ENCODE measurements around the gene SCN1B. TPM values are rescaled to one million over a fixed set of nuclear protein-coding genes. Genes with fewer than 3 reads are reported as not detected.

The SCN1B gene
- total RNA-seq, 2 donors from 2014 or later, result 1.4 to 1.5 TPM

- no peak overlapping the region for H3K9ac ChIP-seq (ENCODE audit: extremely low read depth, low read length, poor library complexity, severe bottlenecking)
- H3K4me3 Mint-ChIP-seq, result no peak overlapping the region
- TF ChIP-seq CTCF (conservative IDR thresholded peaks at IDR 0.05), result no peak
- H3K4me3 ChIP-seq (ENCODE audit: low read length), result no peak overlapping the region
- no peaks in the 10 kb centered on the region for H3K36me3 ChIP-seq (ENCODE audit: control insufficient read depth, insufficient read depth, low read length)
- no peaks in the 10 kb centered on the region for H3K9me3 Mint-ChIP-seq
- peaks cover 38% of the 10 kb centered on the region for H3K27me3 ChIP-seq (ENCODE audit: control insufficient read depth, insufficient read depth, low read length, poor library complexity, severe bottlenecking)
- H3K36me3 Mint-ChIP-seq (ENCODE audit: low read depth), result no peaks in the 10 kb centered on the region
- no peaks in the 10 kb centered on the region for H3K4me1 ChIP-seq (ENCODE audit: control insufficient read depth, insufficient read depth, low read length)
- H3K27ac Mint-ChIP-seq, result no peak overlapping the region
- WGBS, 2 experiments (ENCODE audit: insufficient coverage in 1 of 2, insufficient read length in 1 of 2), result 91 to 94% methylated on average over 3 to 17 of the region's 17 CpGs
- peaks cover 6% of the 10 kb centered on the region for H3K4me1 Mint-ChIP-seq
- H3K27me3 Mint-ChIP-seq (ENCODE audit: insufficient read depth), result peaks cover 34% of the 10 kb centered on the region
- no peak overlapping the region for H3K27ac ChIP-seq (ENCODE audit: low read depth, low read length)
- no peaks in the 10 kb centered on the region for H3K9me3 ChIP-seq (ENCODE audit: control insufficient read depth, low read length)
- DNase-seq, result no peak
These were observed 3.8 kb downstream of the SCN1B start for GRCh38 chr19:35034005-35034502.

GRCh38 chr19:35034588-35035382 lies 4.5 kb downstream of the SCN1B start:
- peaks cover 31% of the 10 kb centered on the region for H3K27me3 Mint-ChIP-seq (ENCODE audit: insufficient read depth)
- no peak for TF ChIP-seq CTCF (conservative IDR thresholded peaks at IDR 0.05)
- DNase-seq, result no peak
- H3K9ac ChIP-seq (ENCODE audit: extremely low read depth, low read length, poor library complexity, severe bottlenecking), result no peak overlapping the region
- H3K27me3 ChIP-seq (ENCODE audit: control insufficient read depth, insufficient read depth, low read length, poor library complexity, severe bottlenecking), result peaks cover 35% of the 10 kb centered on the region
- H3K4me3 ChIP-seq (ENCODE audit: low read length), result no peak overlapping the region
- H3K9me3 Mint-ChIP-seq, result no peaks in the 10 kb centered on the region
- H3K27ac Mint-ChIP-seq, result no peak overlapping the region
- WGBS, 2 experiments (ENCODE audit: insufficient coverage in 1 of 2, insufficient read length in 1 of 2), result 93 to 98% methylated on average over 6 to 16 of the region's 17 CpGs
- H3K4me1 ChIP-seq (ENCODE audit: control insufficient read depth, insufficient read depth, low read length), result no peaks in the 10 kb centered on the region
- H3K4me1 Mint-ChIP-seq, result peaks cover 6% of the 10 kb centered on the region
- H3K4me3 Mint-ChIP-seq, result no peak overlapping the region
- no peaks in the 10 kb centered on the region for H3K36me3 ChIP-seq (ENCODE audit: control insufficient read depth, insufficient read depth, low read length)
- H3K36me3 Mint-ChIP-seq (ENCODE audit: low read depth), result no peaks in the 10 kb centered on the region
- no peaks in the 10 kb centered on the region for H3K9me3 ChIP-seq (ENCODE audit: control insufficient read depth, low read length)
- H3K27ac ChIP-seq (ENCODE audit: low read depth, low read length), result no peak overlapping the region

GRCh38 chr19:35037716-35038622 lies 7.7 kb downstream of the SCN1B start:
- DNase-seq, result no peak
- Mint-ChIP-seq H3K4me1 (peaks cover 19% of the 10 kb centered on the region), H3K4me3 (no peak overlapping the region), H3K27me3 (ENCODE audit: insufficient read depth) (peaks cover 10% of the 10 kb centered on the region), H3K9me3 (no peaks in the 10 kb centered on the region), H3K36me3 (ENCODE audit: low read depth) (no peaks in the 10 kb centered on the region), H3K27ac (no peak overlapping the region)
- 83 to 90% methylated on average over 9 to 13 of the region's 13 CpGs for WGBS, 2 experiments (ENCODE audit: insufficient coverage in 1 of 2, insufficient read length in 1 of 2)
- TF ChIP-seq CTCF (conservative IDR thresholded peaks at IDR 0.05), result no peak
- no peaks in the 10 kb centered on the region for H3K36me3 ChIP-seq (ENCODE audit: control insufficient read depth, insufficient read depth, low read length)
- H3K4me1 ChIP-seq (ENCODE audit: control insufficient read depth, insufficient read depth, low read length), result no peaks in the 10 kb centered on the region
- no peak overlapping the region for H3K4me3 ChIP-seq (ENCODE audit: low read length)
- H3K27me3 ChIP-seq (ENCODE audit: control insufficient read depth, insufficient read depth, low read length, poor library complexity, severe bottlenecking), result peaks cover 7% of the 10 kb centered on the region
- no peak overlapping the region for H3K9ac ChIP-seq (ENCODE audit: extremely low read depth, low read length, poor library complexity, severe bottlenecking)
- H3K27ac ChIP-seq (ENCODE audit: low read depth, low read length), result no peak overlapping the region
- H3K9me3 ChIP-seq (ENCODE audit: control insufficient read depth, low read length), result no peaks in the 10 kb centered on the region

All from endodermal cell (in vitro differentiated cells).